Measurements from ENCODE around the gene TCF25.

Gene TCF25

DNA sequence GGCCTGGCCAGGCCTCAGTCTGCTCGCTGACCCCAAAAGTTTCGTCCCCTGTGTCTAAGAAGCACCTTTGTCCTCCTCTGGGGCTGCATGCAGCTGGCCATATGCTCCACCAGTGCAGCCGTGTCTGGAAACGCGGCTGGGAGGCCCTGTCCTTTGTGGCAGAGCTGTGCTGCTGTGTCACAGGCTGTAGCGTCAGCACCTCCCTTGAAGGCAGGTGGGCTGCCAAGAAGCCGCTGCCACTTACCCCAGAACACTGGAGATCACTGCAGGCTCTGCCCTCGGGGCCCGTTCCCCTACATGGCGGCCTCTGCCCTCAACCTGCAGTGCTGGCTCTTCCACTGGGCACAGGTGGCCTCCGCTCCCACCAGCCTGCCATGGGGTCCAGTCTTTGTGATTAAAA lies 29.6 kb downstream of the TCF25 start:
- no peak for TF ChIP-seq CTCF (conservative IDR thresholded peaks at IDR 0.05; ENCODE audit: low read depth, low read length)
- H3K4me3 ChIP-seq (ENCODE audit: low read depth, low read length): no peak overlapping the region
- DNase-seq (ENCODE audit: low read depth): no peak

DNA sequence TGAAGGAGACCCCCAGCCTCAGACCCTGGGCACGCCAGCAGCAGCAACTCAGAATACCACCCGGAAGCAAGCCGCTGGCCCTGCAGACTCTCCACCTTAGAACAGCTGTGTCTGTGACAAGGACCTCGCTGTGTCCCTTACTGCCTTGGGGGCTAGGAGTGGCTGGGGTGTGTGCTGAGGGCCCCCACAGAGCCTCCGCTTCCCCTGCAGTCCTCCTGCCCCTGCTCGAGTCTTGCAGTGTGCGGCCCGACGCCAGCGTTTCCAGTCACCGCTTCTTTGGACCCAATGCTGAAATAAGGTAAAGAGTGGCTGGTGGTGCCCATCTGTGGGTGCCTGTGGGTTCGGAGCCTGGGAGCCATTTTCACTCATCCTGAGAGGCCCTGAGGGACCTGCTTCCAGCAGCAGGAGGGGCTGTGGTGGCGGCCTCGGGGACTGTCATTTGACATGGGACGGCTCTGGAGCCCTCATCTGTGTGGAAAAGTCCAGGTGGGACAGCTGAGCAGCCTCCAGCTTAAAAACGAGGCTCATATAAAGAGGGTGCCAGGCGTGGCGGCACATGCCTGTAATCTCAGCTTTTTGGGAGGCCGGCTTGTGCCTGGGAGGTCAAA lies 30.6 kb downstream of the TCF25 start:
- TF ChIP-seq CTCF (conservative IDR thresholded peaks at IDR 0.05; ENCODE audit: low read depth, low read length): no peak
- no peak overlapping the region for H3K4me3 ChIP-seq (ENCODE audit: low read depth, low read length)
- no peak for DNase-seq (ENCODE audit: low read depth)

DNA sequence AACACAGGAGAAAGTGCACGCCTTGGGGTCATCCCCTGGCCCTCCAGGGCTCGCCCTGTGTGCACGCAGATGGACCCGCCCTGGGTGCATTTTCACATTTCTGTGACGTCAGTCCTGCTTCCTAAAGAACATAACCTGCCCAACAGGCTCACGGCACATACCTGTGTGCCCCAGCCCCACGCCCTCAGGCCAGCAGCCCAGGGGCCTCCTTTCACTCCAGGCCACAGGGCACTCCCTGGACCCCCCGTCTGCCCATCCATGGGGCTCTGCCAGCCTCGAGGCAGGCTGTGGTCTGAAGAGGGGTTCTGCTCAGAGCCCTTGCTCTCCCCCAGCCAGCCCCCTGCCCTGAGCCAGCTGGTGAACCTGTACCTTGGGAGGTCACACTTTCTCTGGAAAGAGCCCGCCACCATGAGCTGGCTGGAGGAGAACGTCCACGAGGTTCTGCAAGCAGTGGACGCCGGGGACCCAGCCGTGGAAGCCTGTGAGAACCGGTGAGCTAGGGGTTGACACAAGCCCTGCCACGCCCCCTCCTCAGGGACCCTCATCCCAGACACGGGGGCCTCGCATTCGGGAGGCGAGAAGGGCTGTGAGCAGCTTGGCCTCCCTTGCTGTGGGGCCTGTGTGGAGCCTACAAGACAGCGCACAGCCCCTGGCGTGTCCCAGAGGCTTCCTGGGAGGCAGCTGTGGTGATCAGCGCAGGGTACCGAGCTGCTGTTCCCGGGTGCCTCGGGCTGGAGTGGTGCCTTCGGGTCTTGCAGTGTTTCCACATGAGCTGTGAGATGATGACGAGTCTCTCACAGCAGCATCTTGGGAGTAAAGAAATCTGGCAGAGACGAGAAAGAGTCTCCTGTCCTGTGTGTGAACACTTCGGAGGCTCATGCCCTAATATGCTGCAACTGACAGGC lies 31.5 kb downstream of the TCF25 start:
- no peak overlapping the region for H3K4me3 ChIP-seq (ENCODE audit: low read depth, low read length)
- DNase-seq (ENCODE audit: low read depth): no peak
- TF ChIP-seq CTCF (conservative IDR thresholded peaks at IDR 0.05; ENCODE audit: low read depth, low read length): no peak

GRCh38 chr16:89905511-89906139 lies 32.2 kb downstream of the TCF25 start:
- DNase-seq (ENCODE audit: low read depth): no peak
- TF ChIP-seq CTCF (conservative IDR thresholded peaks at IDR 0.05; ENCODE audit: low read depth, low read length): no peak
- H3K4me3 ChIP-seq (ENCODE audit: low read depth, low read length): no peak overlapping the region

DNA sequence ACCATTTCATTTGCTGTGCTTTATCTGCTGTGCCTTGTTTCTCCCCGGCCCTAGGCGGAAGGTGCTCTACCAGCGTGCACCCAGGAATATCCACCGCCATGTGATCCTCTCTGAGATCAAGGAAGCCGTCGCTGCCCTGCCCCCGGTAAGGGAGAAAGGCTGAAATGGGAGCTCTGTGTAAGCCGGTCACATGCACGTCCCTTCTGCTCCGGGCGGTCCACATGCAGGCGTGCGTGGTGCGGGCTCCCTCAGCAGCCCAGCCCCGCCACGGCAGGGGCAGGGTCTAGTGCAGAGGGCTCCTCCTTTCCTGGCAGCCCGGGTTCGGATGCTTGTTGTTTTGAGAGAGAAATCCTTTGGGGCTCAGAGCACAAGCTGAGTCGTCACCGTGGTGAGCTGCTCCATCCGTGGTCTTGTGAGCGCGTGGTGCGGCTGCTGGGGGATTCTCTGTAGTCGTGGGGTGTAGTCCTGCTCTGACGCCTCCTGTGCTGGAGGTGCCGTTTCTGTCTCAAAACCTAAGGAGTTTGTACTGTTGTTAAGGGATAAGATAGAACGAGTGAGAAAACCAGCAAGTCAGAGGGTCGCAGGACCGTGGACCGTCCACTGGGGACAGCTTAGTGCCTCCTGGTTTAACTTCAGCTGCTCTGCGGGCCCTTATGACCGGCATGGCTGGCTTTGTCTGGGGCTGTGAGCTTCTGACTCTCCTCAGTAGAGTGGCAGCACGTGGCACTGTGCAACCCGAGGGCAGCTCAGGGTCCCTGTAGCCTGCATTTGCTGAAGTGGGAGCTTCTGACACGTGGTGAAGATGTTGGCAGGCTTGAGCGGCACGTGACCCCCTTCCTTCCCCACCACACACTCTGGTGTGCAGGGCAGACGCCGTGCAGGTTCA lies 33.0 kb downstream of the TCF25 start:
- DNase-seq (ENCODE audit: low read depth): no peak
- H3K4me3 ChIP-seq (ENCODE audit: low read depth, low read length): no peak overlapping the region
- TF ChIP-seq CTCF (conservative IDR thresholded peaks at IDR 0.05; ENCODE audit: low read depth, low read length): peak; percentile 9

- no peak for TF ChIP-seq CTCF (conservative IDR thresholded peaks at IDR 0.05; ENCODE audit: low read depth, low read length)
These were observed 33.8 kb downstream of the TCF25 start for GRCh38 chr16:89907055-89907814.

More at GRCh38 chr16:89907055-89907814, 33.8 kb downstream of the TCF25 start:
- H3K4me3 ChIP-seq (ENCODE audit: low read depth, low read length): no peak overlapping the region
- DNase-seq (ENCODE audit: low read depth): no peak
